HG03280 (cell line): Measurements from ENCODE around the gene RIOX2.
A peak's percentile ranks its signal among the peaks of the same experiment; 100 is the strongest.
"Not testable (repeated sequence)": the region's sequence is repeated elsewhere in the genome, so short reads cannot be mapped to it uniquely, and the experiment has no call there.

Experiments used
- ATAC-seq: cut with Tn5 transposase; IDR thresholded peaks from one replicate; pipeline ENCODE4 v1.9.1; 2021; ENCODE audit warnings: mild to moderate bottlenecking, moderate library complexity; ENCODE audit not compliant: unreplicated experiment

The RIOX2 gene

DNA sequence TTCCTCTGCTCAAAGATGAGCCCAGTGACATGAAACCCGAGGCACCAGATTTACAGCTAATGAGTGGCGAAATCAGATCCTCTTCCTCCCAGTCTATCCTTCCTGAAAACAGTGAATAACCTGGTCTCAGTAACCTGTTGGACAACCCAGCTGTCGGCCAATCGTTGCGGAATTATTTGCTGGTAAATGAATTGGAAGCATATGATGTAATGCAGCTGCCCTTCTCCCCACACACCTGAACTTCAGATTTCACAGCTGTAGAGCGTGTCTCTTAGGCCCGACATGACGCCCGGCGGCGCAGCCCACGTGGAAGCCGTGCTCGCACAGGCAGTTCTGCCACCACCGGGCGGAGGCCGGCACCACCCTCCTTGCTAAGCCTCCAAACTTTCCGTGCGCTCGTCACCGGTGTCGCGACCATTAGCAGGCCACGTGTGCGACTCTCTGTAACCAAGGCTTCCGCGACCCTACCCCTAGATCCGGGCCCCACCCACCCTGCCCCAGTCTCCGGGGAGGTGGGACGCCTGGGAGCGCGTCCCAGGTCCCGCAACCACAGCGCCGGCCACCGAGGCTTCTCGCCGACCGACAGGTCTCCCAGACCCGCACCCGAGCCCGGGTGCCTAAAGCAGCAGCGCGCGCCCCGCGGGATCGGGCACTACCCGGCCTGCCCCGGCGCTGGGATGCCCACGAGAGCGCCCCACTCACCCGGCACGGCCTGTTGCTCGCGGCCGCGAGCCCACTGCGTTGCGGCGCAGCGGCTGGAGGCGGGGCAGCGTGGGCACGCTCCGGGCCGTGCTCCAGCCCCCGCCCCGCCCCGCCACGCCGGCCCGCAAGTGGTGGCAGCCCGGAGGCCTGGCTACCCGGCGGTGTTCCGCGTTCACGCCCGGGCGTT is at the start of gene RIOX2:
TSS of gene RIOX2 (minus strand) at position 753 of the 889 bp plus-strand sequence. CDS start 4,838 bp downstream, outside the sequence.
- ATAC-seq: peak; percentile 91

GRCh38 chr3:98020412-98020811 is 48.2 kb upstream of the RIOX2 start:
- ATAC-seq: no peak

DNA sequence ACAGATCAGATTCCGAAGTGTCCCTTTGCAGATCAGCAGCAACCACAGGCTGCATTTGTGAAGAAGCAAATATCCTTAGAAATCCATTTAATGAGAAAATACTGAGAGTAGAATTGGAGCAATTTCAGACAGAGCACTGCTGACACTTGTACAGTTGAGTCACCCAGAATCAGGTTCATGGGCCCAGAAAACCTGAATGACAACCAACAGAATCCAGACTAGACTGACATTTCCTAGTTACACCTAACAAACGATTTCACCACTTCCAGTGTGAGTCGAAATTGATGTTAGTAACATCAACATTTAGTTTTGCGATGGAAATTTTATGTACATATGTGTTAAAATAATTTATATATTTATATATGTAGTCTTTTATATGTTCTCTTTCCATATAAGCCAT is 46.1 kb upstream of the RIOX2 start:
- no peak for ATAC-seq

DNA sequence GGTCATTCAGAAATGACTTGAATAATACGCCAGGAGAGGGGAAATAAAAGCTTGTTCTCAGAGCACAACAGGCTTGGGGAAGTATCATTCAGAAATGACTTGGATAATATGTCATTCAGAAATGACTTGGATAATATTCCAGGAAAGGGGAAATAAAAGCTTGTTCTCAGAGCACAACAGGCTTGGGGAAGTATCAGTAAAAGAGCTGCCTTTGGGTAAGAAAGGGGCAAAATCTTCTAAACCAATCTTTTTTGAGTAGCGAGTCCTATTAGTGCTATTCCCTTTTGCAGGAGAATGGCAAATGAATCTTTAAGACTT is 42.0 kb upstream of the RIOX2 start:
- ATAC-seq: no peak

DNA sequence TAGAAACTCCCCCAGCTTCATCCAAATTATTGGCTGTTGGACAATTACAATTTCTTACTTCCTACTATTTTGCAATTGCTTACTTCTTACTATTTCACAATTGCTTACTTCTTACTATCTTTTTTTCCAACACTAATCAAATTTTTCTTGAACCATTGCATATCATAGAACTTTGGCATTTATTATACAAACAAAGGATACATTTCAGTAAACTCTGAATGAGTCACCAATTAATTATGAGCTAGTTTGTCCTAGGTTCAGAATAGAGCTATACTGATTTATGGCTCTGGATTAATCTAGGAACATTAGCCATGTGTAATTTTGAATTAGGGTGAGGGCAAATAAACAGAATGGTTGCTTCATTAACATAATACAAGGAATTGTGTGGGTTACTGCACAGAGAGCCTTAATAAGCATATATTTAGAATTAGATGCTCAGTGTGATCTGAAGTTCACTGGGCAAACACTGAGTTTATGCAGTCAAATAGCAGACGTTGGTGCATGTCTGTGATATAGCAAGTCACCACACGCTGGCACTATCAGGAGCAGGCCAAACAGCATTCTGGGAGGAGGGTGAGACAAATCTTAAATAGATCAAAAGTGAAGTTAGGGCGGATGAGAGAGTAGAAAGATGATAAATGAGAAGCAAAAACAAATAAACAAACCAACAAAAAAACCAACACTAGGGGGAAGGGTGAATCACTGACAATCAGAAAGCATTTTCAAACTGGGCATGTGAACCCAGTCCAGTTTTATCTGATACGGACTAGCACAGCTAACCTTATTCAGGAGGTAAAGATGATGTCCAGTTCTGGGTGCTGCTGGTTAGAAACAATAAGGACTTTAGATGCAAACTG is 41.4 kb upstream of the RIOX2 start:
- ATAC-seq: no peak

DNA sequence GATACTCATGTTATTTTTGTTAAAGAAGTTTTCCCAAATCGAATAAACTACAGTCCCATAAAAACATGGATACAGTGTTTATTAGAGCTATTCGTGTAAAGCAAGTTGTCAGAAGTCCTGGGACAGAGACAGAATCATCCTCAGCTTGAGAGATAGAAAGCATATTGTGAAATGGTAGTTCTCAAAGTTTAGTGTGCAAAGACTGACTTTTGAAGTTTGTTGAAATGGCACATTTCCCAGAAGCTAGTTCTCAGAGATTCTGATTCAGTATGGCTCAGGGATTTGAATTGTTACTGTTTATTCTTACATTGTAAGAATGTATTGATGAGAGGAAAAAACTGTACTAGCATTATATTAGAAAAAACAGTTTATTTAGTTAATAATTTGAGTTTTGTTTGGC is 40.7 kb upstream of the RIOX2 start:
- no peak for ATAC-seq

- ATAC-seq: not testable (repeated sequence)
Measured at GRCh38 chr3:98010883-98011449, 38.7 kb upstream of the RIOX2 start.

DNA sequence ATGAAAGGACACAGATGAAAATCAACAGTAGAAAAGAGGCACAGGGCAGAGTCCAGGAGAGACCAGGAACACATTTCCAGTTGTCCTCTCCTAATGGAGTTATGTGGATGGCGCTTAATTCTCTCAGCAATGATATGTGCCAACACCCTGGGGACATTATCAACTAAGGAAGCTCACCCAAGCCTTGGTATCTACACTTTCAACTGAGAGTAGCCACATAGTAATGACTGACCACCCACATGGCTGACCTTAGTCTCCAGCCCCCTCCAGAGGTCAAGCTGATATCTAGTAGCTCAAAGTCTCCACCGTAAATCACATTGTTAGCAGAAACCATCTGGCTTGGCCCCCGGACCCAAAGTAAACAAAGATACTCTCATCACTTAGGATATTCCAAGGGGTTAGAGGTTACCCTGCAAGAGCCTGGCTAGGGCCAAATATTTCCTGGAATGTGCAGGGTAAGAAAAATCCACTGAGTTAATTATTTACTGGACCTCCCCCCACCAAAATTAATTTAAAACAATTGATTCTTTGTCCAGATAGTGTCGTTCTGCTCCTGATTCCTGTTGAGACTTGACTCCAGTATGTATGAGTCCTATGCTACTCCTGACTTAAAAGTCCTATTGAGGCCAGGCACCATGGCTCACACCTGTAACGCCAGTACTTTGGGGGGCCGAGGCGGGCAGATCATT is 38.1 kb upstream of the RIOX2 start:
- ATAC-seq: no peak

GRCh38 chr3:98008855-98009254 is 36.6 kb upstream of the RIOX2 start:
- ATAC-seq: peak; percentile 59

DNA sequence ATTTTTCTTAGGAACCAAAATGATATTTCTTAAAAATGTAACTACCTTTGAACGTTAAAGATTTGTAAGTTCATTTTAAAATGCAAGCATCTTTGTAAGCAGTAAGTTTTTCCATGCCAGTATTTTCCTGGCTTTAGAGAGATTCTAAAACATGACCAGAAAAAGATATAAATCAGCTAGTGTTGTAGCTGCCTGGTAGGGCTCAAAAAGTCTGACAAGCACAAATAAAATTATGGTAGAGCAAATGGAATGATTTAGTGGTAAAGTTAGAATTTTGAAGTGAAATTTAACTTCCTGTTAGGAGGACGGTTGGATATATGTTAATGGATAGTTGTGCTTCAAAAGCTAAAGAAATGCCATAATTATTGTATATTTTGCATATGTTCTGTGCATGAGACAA is 33.2 kb upstream of the RIOX2 start:
- no peak for ATAC-seq

DNA sequence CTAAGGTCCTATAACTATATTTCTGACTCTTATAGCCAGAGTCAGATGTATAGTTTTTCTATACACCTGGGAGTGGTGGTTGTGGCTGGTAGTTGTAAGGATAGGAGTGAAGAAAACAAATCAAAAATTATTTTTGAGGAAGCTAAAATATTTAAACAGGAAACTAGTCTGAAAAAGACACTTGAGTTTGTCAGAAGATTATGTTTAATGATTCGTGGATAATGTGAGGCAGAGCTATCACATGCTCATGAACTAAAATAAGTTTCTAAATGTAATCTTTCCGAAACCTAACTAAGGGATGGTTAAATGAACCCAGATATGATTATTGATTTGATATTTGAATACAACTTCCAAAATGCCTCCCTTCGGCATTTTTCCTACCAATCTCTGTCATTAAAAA is 32.5 kb upstream of the RIOX2 start:
- ATAC-seq: no peak

- no peak for ATAC-seq
Measured at GRCh38 chr3:98003306-98003969, 31.2 kb upstream of the RIOX2 start.

GRCh38 chr3:98002717-98003116 is 30.5 kb upstream of the RIOX2 start:
- ATAC-seq: no peak

DNA sequence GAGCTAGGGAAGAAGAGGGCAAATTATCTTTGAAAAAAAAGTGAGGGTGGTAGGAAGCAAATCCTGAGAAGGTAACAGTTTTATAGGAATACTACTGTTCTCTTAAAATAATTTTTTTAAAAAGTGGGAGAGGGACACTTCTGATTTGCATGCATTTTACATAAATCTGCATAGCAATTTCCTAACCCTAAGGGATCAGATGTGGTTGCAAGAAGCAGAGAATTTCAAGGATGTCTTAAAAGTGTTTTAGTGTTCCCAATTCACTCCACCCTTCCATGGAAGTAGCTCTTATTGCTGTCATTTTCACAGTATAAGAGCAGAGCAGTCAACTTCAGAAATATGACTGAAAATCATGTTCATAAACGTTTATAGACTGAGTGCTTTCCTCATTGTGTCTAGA is 27.8 kb upstream of the RIOX2 start:
- ATAC-seq: no peak

DNA sequence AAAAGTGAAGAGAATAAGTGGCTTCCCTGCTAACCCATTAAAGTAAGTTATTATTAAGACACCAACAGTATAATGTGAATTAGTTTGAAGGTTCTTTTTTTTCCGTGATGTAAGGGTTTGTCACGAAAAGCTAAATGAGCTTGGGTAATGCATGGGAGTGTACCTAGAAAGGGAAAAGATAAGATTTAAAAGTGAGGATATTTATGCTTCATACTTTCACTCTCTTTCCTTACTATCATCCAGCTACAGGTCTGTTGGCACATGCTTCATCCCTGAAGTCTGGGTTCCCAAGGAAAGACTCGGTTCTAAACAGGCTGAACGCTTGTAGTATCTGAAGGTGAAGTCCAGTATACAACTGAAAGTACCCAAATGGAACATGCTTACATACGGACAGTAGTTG is 26.9 kb upstream of the RIOX2 start:
- no peak for ATAC-seq

- ATAC-seq: no peak
Measured at GRCh38 chr3:97996988-97997387, 24.8 kb upstream of the RIOX2 start.

GRCh38 chr3:97994328-97994945 is 22.2 kb upstream of the RIOX2 start:
- no peak for ATAC-seq

DNA sequence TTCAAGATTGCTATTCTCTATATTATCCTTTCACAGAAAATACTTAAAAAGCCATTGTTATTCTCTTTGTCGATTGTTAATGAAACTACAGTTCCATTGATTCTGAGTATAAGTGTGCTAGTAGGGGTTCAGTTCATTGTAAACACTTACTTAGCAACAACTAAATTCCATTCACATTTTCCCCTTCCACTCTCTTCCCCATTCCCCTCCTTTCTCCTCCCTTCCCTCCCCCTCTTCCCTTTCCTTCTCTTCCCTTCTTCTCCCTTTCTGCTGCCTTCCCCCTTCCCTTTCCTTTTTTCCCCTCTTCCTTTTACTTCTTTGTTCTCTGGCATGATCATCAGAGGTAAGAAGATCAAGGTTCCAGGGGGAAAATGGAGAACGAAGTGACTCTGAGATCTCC is 21.3 kb upstream of the RIOX2 start:
- no peak for ATAC-seq

DNA sequence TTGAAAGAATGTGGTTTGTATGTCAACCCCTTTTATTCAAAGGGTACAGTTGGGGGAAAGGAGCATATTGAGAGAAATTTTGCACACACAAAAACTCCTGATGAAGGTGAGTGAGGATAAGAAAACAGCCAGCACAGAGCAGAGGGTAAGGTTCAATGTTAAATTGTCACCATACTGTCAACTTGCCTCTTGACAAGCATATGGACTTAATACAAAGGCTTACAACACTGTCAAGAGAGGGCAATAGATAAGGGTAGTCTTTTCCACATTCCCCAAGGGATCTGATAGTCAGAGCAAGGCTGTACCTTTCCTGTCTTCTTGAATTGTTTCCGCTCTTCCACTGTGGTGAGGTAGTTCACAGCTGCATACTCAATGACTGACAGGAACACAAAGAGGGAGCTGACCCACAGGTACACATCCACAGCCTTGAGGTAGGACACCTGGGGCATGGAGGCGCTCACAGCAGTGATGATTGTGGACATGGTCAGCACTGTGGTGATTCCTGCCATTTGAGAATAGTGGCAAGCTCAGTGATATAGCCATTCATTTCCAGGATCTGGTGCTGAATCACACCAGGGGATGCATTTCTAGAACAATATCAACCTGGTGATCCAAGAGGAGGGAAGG is 20.4 kb upstream of the RIOX2 start:
- no peak for ATAC-seq

GRCh38 chr3:97991293-97991682 is 19.1 kb upstream of the RIOX2 start:
- ATAC-seq: no peak
